ENCODE measurements around the gene SNX4. TPM values are rescaled to one million over a fixed set of nuclear protein-coding genes. Genes with fewer than 3 reads are reported as not detected.

SNX4 gene
- total and polyA plus RNA-seq, 2 of the 4 experiments (the other 2 are of a cell fraction) = 10.7 to 25.6 TPM

DNA sequence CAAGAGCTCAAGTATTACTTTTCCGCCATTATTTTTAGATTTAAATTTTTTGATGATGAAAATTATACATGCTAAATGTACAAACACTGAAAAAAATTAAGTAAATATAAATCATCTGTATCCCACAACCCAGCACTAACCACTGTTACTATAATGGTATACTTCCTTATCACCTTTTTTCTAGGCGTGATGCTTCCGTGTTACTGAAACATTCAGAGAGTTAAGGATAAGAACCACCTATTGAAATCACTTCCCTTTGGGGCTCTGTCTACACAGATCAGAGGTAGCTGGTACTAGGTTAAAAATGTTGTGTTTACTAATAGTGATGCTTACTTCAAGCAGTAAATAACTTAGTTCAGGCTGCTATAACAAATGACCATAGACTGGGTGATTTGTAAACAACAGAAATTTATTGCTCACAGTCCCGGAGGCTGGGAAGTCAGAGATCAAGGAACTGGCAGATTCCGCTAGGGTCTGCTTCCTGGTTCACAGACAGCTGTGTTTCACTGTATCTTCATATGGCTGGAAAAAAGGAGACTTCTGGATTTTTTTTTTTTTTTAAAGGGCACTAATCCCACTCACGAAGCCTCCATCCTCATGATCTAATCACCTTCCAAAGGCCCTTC, 6.4 kb downstream of the SNX4 start:
- no peak overlapping the region for H2BK120ac ChIP-seq (ENCODE audit: low read depth, low read length)
- H2BK20ac ChIP-seq (ENCODE audit: low read depth, low read length) = no peak overlapping the region
- no peak overlapping the region for H3K4ac ChIP-seq (ENCODE audit: low read depth, low read length)
- ChIA-PET POLR2A (ENCODE audit: unreplicated experiment) (no interaction called here), CTCF (no interaction called here)
- no peak overlapping the region for H3K56ac ChIP-seq (ENCODE audit: extremely low read depth, insufficient read depth, low read length)
- H4K5ac ChIP-seq (ENCODE audit: low read depth, low read length) = no peak overlapping the region
- intact Hi-C loops (cut with micrococcal nuclease) = no loop called here
- peaks cover 32% of the 10 kb centered on the region; the same call in 1 of the 2 replicates for H4K20me1 ChIP-seq (ENCODE audit: insufficient read depth, low read length)
- H3K9ac ChIP-seq (ENCODE audit: low read depth, low read length) = no peak overlapping the region
- no peak overlapping the region for H3K14ac ChIP-seq (replicated peaks; ENCODE audit: low read depth, low read length)
- H2AFZ ChIP-seq (replicated peaks; ENCODE audit: low read length, poor library complexity) = no peak overlapping the region
- DNase-seq = no peak
- peaks cover 25% of the 10 kb centered on the region for H3K36me3 ChIP-seq (ENCODE audit: control insufficient read depth, insufficient read depth, low read length)
- no peak overlapping the region for H3K4me3 ChIP-seq (ENCODE audit: insufficient read depth, low read depth, low read length)
- H2BK5ac ChIP-seq (ENCODE audit: low read depth, low read length, poor library complexity, severe bottlenecking) = no peak overlapping the region
- dilution Hi-C loops (cut with HindIII; ENCODE audit: low sequenced_read_pairs, unreplicated experiment) = no loop called here
- no peak overlapping the region for H2AK9ac ChIP-seq (replicated peaks; ENCODE audit: low read depth, low read length, poor library complexity)
- no peak for ATAC-seq (ENCODE audit: low read depth)
- H3K23ac ChIP-seq (ENCODE audit: low read depth, low read length) = no peak overlapping the region
- no peak overlapping the region for H2AK5ac ChIP-seq (ENCODE audit: low read depth, low read length)
- BruUV-seq (replicated peaks) = no TSS peak
- H3K27ac ChIP-seq (ENCODE audit: insufficient read depth, low read length) = no peak overlapping the region
- no peaks in the 10 kb centered on the region for H3K27me3 ChIP-seq (ENCODE audit: control insufficient read depth, insufficient read depth, low read length)
- H4K8ac ChIP-seq (ENCODE audit: low read depth in 2 of 2, low read length in 2 of 2) = no peak overlapping the region
- TF ChIP-seq BHLHE40 (IDR thresholded peaks at IDR 0.05; ENCODE audit: low read depth, low read length) (no peak), SMC3 (IDR thresholded peaks at IDR 0.05; ENCODE audit: low read depth, low read length) (no peak), NFE2L2 (IDR thresholded peaks at IDR 0.05; ENCODE audit: low read depth, low read length) (no peak), MAZ (IDR thresholded peaks at IDR 0.05; ENCODE audit: borderline replicate concordance, low read depth, low read length) (no peak), RAD21 (IDR thresholded peaks at IDR 0.05; ENCODE audit: low read length) (no peak), CEBPB (IDR thresholded peaks at IDR 0.05; ENCODE audit: low read depth, low read length) (no peak), CHD1 (IDR thresholded peaks at IDR 0.05; ENCODE audit: low read depth, low read length) (no peak), RCOR1 (IDR thresholded peaks at IDR 0.05; ENCODE audit: insufficient replicate concordance, low read length) (no peak), FOS (IDR thresholded peaks at IDR 0.05; ENCODE audit: low read depth, low read length) (no peak), MAFK (IDR thresholded peaks at IDR 0.05; ENCODE audit: low read depth, low read length) (no peak), POLR2A (IDR thresholded peaks at IDR 0.05; ENCODE audit: low read depth, low read length) (no peak), MXI1 (IDR thresholded peaks at IDR 0.05; ENCODE audit: borderline replicate concordance, low read depth, low read length) (no peak)
- TF ChIP-seq, protein P1, sequence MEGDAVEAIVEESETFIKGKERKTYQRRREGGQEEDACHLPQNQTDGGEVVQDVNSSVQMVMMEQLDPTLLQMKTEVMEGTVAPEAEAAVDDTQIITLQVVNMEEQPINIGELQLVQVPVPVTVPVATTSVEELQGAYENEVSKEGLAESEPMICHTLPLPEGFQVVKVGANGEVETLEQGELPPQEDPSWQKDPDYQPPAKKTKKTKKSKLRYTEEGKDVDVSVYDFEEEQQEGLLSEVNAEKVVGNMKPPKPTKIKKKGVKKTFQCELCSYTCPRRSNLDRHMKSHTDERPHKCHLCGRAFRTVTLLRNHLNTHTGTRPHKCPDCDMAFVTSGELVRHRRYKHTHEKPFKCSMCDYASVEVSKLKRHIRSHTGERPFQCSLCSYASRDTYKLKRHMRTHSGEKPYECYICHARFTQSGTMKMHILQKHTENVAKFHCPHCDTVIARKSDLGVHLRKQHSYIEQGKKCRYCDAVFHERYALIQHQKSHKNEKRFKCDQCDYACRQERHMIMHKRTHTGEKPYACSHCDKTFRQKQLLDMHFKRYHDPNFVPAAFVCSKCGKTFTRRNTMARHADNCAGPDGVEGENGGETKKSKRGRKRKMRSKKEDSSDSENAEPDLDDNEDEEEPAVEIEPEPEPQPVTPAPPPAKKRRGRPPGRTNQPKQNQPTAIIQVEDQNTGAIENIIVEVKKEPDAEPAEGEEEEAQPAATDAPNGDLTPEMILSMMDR (conservative IDR thresholded peaks at IDR 0.05; ENCODE audit: low read depth, low read length) = no peak
- TF ChIP-seq, protein P2, sequence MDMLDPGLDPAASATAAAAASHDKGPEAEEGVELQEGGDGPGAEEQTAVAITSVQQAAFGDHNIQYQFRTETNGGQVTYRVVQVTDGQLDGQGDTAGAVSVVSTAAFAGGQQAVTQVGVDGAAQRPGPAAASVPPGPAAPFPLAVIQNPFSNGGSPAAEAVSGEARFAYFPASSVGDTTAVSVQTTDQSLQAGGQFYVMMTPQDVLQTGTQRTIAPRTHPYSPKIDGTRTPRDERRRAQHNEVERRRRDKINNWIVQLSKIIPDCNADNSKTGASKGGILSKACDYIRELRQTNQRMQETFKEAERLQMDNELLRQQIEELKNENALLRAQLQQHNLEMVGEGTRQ (IDR thresholded peaks at IDR 0.05; ENCODE audit: low read depth, low read length) = no peak
- TF ChIP-seq, protein P3, sequence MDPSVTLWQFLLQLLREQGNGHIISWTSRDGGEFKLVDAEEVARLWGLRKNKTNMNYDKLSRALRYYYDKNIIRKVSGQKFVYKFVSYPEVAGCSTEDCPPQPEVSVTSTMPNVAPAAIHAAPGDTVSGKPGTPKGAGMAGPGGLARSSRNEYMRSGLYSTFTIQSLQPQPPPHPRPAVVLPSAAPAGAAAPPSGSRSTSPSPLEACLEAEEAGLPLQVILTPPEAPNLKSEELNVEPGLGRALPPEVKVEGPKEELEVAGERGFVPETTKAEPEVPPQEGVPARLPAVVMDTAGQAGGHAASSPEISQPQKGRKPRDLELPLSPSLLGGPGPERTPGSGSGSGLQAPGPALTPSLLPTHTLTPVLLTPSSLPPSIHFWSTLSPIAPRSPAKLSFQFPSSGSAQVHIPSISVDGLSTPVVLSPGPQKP (IDR thresholded peaks at IDR 0.05; ENCODE audit: borderline replicate concordance, low read depth, low read length) = no peak
- H3K9me3 ChIP-seq (ENCODE audit: control insufficient read depth, insufficient read depth, low read length) = no peaks in the 10 kb centered on the region
- no CpG with 5 or more reads among the region's 6 CpGs for WGBS, 2 experiments (ENCODE audit: extremely low coverage in 2 of 2, insufficient read length in 1 of 2)
- peaks cover 4% of the 10 kb centered on the region; the same call in 1 of the 2 replicates for H3K4me1 ChIP-seq (ENCODE audit: control insufficient read depth, insufficient read depth, low read length)
- peaks cover 3% of the 10 kb centered on the region; the same call in 1 of the 2 replicates for H3K9me1 ChIP-seq (ENCODE audit: insufficient read depth, low read length)
- H3K18ac ChIP-seq (ENCODE audit: low read depth, low read length) = no peak overlapping the region
- H4K91ac ChIP-seq (ENCODE audit: insufficient read depth, low read depth, low read length) = no peak overlapping the region
- peaks cover 25 to 65% of the 10 kb centered on the region in 2 experiments for H3K79me1 ChIP-seq (ENCODE audit: low read depth in 1 of 2, low read length in 2 of 2)
- in situ Hi-C loops (cut with MboI; ENCODE audit: low sequenced_read_pairs) = no loop called here
- H2BK15ac ChIP-seq (ENCODE audit: low read depth, low read length) = no peak overlapping the region
- no peak overlapping the region for H3K4me2 ChIP-seq (ENCODE audit: low read depth, low read length)
